ENCODE results near the gene PNLIPRP2. TPM values are rescaled to one million over a fixed set of nuclear protein-coding genes. Genes with fewer than 3 reads are reported as not detected.

The PNLIPRP2 gene
- total RNA-seq, 4 donors from 2014 or later = not detected

DNA sequence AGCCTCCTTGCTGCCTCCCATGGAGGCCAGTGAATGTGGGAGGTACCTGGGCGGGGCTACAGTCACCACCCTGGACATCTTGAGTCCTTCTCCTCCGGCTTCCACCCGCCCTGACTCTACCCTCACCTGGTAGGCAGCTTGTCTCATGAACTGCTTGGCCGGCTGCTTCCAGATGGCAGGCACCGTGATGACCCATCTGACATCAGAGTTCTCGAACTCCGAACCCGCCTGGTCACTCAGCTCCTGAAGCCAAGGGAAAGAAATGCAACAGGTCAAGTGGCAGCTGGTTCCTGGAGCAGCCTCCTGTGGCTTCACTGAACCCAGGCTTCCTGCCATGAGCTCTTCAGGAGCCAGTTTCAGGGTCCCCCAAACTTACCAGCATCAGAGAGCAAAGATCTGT is 71.5 kb downstream of the PNLIPRP2 start:
- Histone ChIP-seq H3K27ac (peak overlapping the region in 3 of 4 donors; percentile 44 to 56 (median 55)), H3K36me3 (peaks cover 0 to 10% of the 10 kb centered on the region in 2 donors), H3K4me1 (peaks cover 0 to 65% (median 20%) of the 10 kb centered on the region in 3 donors), H3K9me3 (no peaks in the 10 kb centered on the region), H3K27me3 (no peaks in the 10 kb centered on the region), H3K4me3 (no peak overlapping the region)
- no peak for ATAC-seq
- no peak for TF ChIP-seq POLR2AphosphoS5 (IDR thresholded peaks at IDR 0.05)
- WGBS, 2 donors (ENCODE audit: low coverage in 1 of 2) = no CpG with 5 or more reads among the region's 8 CpGs

GRCh38 chr10:116694243-116694926 is 73.6 kb downstream of the PNLIPRP2 start:
- Histone ChIP-seq H3K27ac (peak overlapping the region in 1 of 4 donors; percentile 23), H3K9me3 (no peaks in the 10 kb centered on the region), H3K36me3 (peaks cover 0 to 28% of the 10 kb centered on the region in 2 donors), H3K4me3 (no peak overlapping the region), H3K27me3 (no peaks in the 10 kb centered on the region), H3K4me1 (peaks cover 0 to 44% (median 6%) of the 10 kb centered on the region in 3 donors)
- 59 to 67% methylated on average over 10 to 13 of the region's 14 CpGs for WGBS, 2 donors (ENCODE audit: low coverage in 1 of 2)
- no peak for TF ChIP-seq POLR2AphosphoS5 (IDR thresholded peaks at IDR 0.05)
- TF ChIP-seq POLR2A (IDR thresholded peaks at IDR 0.05) = no peak
- no peak for TF ChIP-seq EP300 (IDR thresholded peaks at IDR 0.05)
- TF ChIP-seq CTCF (IDR thresholded peaks at IDR 0.05) = no peak
- ATAC-seq = no peak

Other genes with a start within 250 kb of the PNLIPRP2 start
- gene PNLIPRP3, start 193.1 kb upstream of the PNLIPRP2 start, total RNA-seq = under 1 TPM in 1 of 4 donors, not detected in 3; 0.30 TPM
- gene PNLIP, start 75.0 kb upstream of the PNLIPRP2 start, total RNA-seq = not detected
- gene PNLIPRP1, start 30.0 kb upstream of the PNLIPRP2 start, total RNA-seq = not detected
- gene HSPA12A, start 121.6 kb downstream of the PNLIPRP2 start, total RNA-seq = 10 to 100 TPM; 12.3 to 26.3 (median 20.6) TPM
- gene ENO4, start 228.5 kb downstream of the PNLIPRP2 start, total RNA-seq = under 1 TPM in 3 of 4 donors, not detected in 1; 0.20 to 0.67 (median 0.58) TPM

Data from gastroesophageal sphincter (tissue), 4 donors.